HEK293 (cell line): ENCODE measurements around the gene XKR7.

Source experiments
- ELK4 ChIP-seq: IDR thresholded peaks from 2 replicates; pipeline ENCODE4 v1.6.1; 2011; ENCODE audit warnings: mild to moderate bottlenecking, low read depth, low read length, borderline replicate concordance
- GLI2 ChIP-seq: fragments of 450-650 bp; formaldehyde crosslinking; IDR thresholded peaks from 2 replicates; pipeline ENCODE4; 2017; ENCODE audit warnings: missing biosample characterization, missing genetic modification characterization, low read depth, borderline replicate concordance
- GLIS1 ChIP-seq: fragments of 450-650 bp; formaldehyde crosslinking; IDR thresholded peaks from 2 replicates; pipeline ENCODE4 v1.5.1; 2016; ENCODE audit warnings: missing biosample characterization, missing genetic modification characterization
- KLF8 ChIP-seq: fragments of 450-650 bp; formaldehyde crosslinking; IDR thresholded peaks from 2 replicates; pipeline ENCODE4 v1.5.1; 2016; ENCODE audit warnings: missing biosample characterization, missing genetic modification characterization
- PRDM1 ChIP-seq: fragments of 450-650 bp; formaldehyde crosslinking; IDR thresholded peaks from 2 replicates; pipeline ENCODE4; 2016; ENCODE audit warnings: missing biosample characterization, missing genetic modification characterization
- REST ChIP-seq: fragments of 450-650 bp; formaldehyde crosslinking; IDR thresholded peaks from 2 replicates; pipeline ENCODE4 v1.5.1; 2016; ENCODE audit warnings: missing biosample characterization, missing genetic modification characterization
- SCRT1 ChIP-seq: fragments of 450-650 bp; formaldehyde crosslinking; IDR thresholded peaks from 2 replicates; pipeline ENCODE4 v1.5.1; 2016; ENCODE audit warnings: missing biosample characterization, missing genetic modification characterization, borderline replicate concordance
- SP3 ChIP-seq: fragments of 450-650 bp; formaldehyde crosslinking; IDR thresholded peaks from 2 replicates; pipeline ENCODE4 v1.5.1; 2016; ENCODE audit warnings: missing biosample characterization, missing genetic modification characterization
- SP7 ChIP-seq: fragments of 450-650 bp; formaldehyde crosslinking; IDR thresholded peaks from 2 replicates; pipeline ENCODE4 v1.5.1; 2016; ENCODE audit warnings: missing biosample characterization, missing genetic modification characterization
- TCF7L2 ChIP-seq: IDR thresholded peaks from 2 replicates; pipeline ENCODE4 v1.6.1; 2011; ENCODE audit warnings: low read depth, mild to moderate bottlenecking, inconsistent platforms, low read length, moderate library complexity, borderline replicate concordance
- WT1 ChIP-seq: fragments of 450-650 bp; formaldehyde crosslinking; IDR thresholded peaks from 2 replicates; pipeline ENCODE4 v1.5.1; 2016; ENCODE audit warnings: missing biosample characterization, missing genetic modification characterization
- YY1 ChIP-seq: fragments of 450-650 bp; formaldehyde crosslinking; IDR thresholded peaks from 2 replicates; pipeline ENCODE4 v1.5.1; 2018; ENCODE audit warnings: missing biosample characterization, missing genetic modification characterization
- ZBTB8A ChIP-seq: fragments of 450-650 bp; formaldehyde crosslinking; IDR thresholded peaks from 2 replicates; pipeline ENCODE4 v1.5.1; 2016; ENCODE audit warnings: missing biosample characterization, missing genetic modification characterization
- ZNF174 ChIP-seq: fragments of 450-650 bp; formaldehyde crosslinking; IDR thresholded peaks from 2 replicates; pipeline ENCODE4 v1.5.0; 2017; ENCODE audit warnings: missing biosample characterization, mild to moderate bottlenecking, missing genetic modification characterization
- ZNF292 ChIP-seq: fragments of 450-650 bp; formaldehyde crosslinking; IDR thresholded peaks from 2 replicates; pipeline ENCODE4 v1.5.1; 2016; ENCODE audit warnings: low read depth, missing biosample characterization, missing genetic modification characterization, borderline replicate concordance
- ZNF394 ChIP-seq: fragments of 450-650 bp; formaldehyde crosslinking; IDR thresholded peaks from 2 replicates; pipeline ENCODE4 v1.5.1; 2016; ENCODE audit warnings: missing biosample characterization, missing genetic modification characterization, mild to moderate bottlenecking, moderate library complexity, borderline replicate concordance
- ZNF416 ChIP-seq: fragments of 450-650 bp; formaldehyde crosslinking; IDR thresholded peaks from 2 replicates; pipeline ENCODE4 v1.5.1; 2016; ENCODE audit warnings: missing biosample characterization, missing genetic modification characterization
- ZNF610 ChIP-seq: fragments of 450-650 bp; formaldehyde crosslinking; IDR thresholded peaks from 2 replicates; pipeline ENCODE4 v1.5.1; 2016; ENCODE audit warnings: missing biosample characterization, missing genetic modification characterization, borderline replicate concordance
- ZNF624 ChIP-seq: fragments of 450-650 bp; formaldehyde crosslinking; IDR thresholded peaks from 2 replicates; pipeline ENCODE4 v1.5.1; 2017; ENCODE audit warnings: missing biosample characterization, missing genetic modification characterization
- ZNF664 ChIP-seq: fragments of 450-650 bp; formaldehyde crosslinking; IDR thresholded peaks from 2 replicates; pipeline ENCODE4 v1.5.1; 2016; ENCODE audit warnings: missing biosample characterization, missing genetic modification characterization
- ZNF76 ChIP-seq: fragments of 450-650 bp; formaldehyde crosslinking; IDR thresholded peaks from 2 replicates; pipeline ENCODE4; 2016; ENCODE audit warnings: low read depth, missing biosample characterization, missing genetic modification characterization, borderline replicate concordance
- ZXDB ChIP-seq: fragments of 450-650 bp; formaldehyde crosslinking; IDR thresholded peaks from 2 replicates; pipeline ENCODE4 v1.5.1; 2016; ENCODE audit warnings: missing biosample characterization, missing genetic modification characterization
- TF ChIP-seq, protein P1 (sequence below): fragments of 450-650 bp; formaldehyde crosslinking; IDR thresholded peaks from 2 replicates; pipeline ENCODE4 v1.5.1; 2016; ENCODE audit warnings: missing biosample characterization, missing genetic modification characterization
- TF ChIP-seq, protein P2 (sequence below): fragments of 450-650 bp; formaldehyde crosslinking; IDR thresholded peaks from 2 replicates; pipeline ENCODE4 v1.5.1; 2016; ENCODE audit warnings: missing biosample characterization, missing genetic modification characterization
- TF ChIP-seq, protein P3 (sequence below): fragments of 450-650 bp; formaldehyde crosslinking; conservative IDR thresholded peaks from 2 replicates; pipeline ENCODE4 v1.5.1; 2016; ENCODE audit warnings: low read depth, missing biosample characterization, missing genetic modification characterization

The XKR7 gene

GRCh38 chr20:31951530-31952453, 16.2 kb upstream of the XKR7 start, which contains the start of gene PDRG1 (continued):
- TF ChIP-seq SP7 (tag by site-specific recombination), result peak; percentile 48; the same call in 1 of the 2 replicates
- TF ChIP-seq KLF8 (tag by site-specific recombination), result 0 out of 2 replicates have a peak, but pooled peaks have one; percentile 18
- 0 out of 2 replicates have a peak, but pooled peaks have one; percentile 18 for TF ChIP-seq WT1 (tag by site-specific recombination)
- no peak for TF ChIP-seq ZNF624 (tag by site-specific recombination)
- no peak for TF ChIP-seq ZNF174 (tag by site-specific recombination)
- TF ChIP-seq ZNF664, result peak; percentile 100
- TF ChIP-seq GLIS1 (tag by site-specific recombination), result peak; percentile 57; the same call in 1 of the 2 replicates
- TF ChIP-seq REST, result no peak
- TF ChIP-seq, protein P1, sequence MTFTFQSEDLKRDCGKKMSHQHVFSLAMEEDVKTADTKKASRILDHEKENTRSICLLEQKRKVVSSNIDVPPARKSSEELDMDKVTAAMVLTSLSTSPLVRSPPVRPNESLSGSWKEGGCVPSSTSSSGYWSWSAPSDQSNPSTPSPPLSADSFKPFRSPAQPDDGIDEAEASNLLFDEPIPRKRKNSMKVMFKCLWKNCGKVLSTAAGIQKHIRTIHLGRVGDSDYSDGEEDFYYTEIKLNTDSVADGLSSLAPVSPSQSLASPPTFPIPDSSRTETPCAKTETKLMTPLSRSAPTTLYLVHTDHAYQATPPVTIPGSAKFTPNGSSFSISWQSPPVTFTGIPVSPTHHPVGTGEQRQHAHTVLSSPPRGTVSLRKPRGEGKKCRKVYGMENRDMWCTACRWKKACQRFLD (tag by site-specific recombination), result no peak
- no peak for TF ChIP-seq ZNF416 (tag by site-specific recombination)
- TF ChIP-seq ZNF76 (tag by site-specific recombination), result peak; percentile 53
- no peak for TF ChIP-seq GLI2 (tag by site-specific recombination)
- TF ChIP-seq PRDM1 (tag by site-specific recombination), result no peak
- TF ChIP-seq, protein P2, sequence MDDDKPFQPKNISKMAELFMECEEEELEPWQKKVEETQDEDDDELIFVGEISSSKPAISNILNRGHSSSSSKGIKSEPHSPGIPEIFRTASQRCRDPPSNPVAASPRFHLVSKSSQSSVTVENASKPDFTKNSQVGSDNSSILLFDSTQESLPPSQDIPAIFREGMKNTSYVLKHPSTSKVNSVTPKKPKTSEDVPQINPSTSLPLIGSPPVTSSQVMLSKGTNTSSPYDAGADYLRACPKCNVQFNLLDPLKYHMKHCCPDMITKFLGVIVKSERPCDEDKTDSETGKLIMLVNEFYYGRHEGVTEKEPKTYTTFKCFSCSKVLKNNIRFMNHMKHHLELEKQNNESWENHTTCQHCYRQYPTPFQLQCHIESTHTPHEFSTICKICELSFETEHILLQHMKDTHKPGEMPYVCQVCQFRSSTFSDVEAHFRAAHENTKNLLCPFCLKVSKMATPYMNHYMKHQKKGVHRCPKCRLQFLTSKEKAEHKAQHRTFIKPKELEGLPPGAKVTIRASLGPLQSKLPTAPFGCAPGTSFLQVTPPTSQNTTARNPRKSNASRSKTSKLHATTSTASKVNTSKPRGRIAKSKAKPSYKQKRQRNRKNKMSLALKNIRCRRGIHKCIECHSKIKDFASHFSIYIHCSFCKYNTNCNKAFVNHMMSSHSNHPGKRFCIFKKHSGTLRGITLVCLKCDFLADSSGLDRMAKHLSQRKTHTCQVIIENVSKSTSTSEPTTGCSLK (tag by site-specific recombination), result no peak
- TF ChIP-seq ZXDB (tag by site-specific recombination), result 0 out of 2 replicates have a peak, but pooled peaks have one; percentile 40
- 0 out of 2 replicates have a peak, but pooled peaks have one; percentile 11 for TF ChIP-seq SCRT1 (tag by site-specific recombination)
- peak; percentile 86 for TF ChIP-seq SP3
- peak; percentile 62; the same call in 1 of the 2 replicates for TF ChIP-seq ELK4
- TF ChIP-seq YY1 (tag by site-specific recombination), result no peak
- no peak for TF ChIP-seq ZNF292 (tag by site-specific recombination)
- TF ChIP-seq ZNF610 (tag by site-specific recombination), result peak; percentile 72; the same call in 1 of the 2 replicates
- no peak for TF ChIP-seq TCF7L2
- TF ChIP-seq ZNF394 (tag by site-specific recombination), result peak; percentile 44; the same call in 1 of the 2 replicates
- TF ChIP-seq, protein P3, sequence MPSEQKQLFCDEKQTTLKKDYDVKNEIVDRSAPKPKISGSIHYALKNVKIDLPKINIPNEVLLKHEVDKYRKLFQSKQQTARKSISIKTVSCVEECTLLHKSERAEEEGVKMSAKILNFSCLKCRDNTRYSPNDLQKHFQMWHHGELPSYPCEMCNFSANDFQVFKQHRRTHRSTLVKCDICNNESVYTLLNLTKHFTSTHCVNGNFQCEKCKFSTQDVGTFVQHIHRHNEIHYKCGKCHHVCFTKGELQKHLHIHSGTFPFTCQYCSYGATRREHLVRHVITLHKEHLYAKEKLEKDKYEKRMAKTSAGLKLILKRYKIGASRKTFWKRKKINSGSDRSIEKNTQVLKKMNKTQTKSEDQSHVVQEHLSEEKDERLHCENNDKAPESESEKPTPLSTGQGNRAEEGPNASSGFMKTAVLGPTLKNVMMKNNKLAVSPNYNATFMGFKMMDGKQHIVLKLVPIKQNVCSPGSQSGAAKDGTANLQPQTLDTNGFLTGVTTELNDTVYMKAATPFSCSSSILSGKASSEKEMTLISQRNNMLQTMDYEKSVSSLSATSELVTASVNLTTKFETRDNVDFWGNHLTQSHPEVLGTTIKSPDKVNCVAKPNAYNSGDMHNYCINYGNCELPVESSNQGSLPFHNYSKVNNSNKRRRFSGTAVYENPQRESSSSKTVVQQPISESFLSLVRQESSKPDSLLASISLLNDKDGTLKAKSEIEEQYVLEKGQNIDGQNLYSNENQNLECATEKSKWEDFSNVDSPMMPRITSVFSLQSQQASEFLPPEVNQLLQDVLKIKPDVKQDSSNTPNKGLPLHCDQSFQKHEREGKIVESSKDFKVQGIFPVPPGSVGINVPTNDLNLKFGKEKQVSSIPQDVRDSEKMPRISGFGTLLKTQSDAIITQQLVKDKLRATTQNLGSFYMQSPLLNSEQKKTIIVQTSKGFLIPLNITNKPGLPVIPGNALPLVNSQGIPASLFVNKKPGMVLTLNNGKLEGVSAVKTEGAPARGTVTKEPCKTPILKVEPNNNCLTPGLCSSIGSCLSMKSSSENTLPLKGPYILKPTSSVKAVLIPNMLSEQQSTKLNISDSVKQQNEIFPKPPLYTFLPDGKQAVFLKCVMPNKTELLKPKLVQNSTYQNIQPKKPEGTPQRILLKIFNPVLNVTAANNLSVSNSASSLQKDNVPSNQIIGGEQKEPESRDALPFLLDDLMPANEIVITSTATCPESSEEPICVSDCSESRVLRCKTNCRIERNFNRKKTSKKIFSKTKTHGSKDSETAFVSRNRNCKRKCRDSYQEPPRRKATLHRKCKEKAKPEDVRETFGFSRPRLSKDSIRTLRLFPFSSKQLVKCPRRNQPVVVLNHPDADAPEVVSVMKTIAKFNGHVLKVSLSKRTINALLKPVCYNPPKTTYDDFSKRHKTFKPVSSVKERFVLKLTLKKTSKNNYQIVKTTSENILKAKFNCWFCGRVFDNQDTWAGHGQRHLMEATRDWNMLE, result peak; percentile 19; the same call in 1 of the 2 replicates
- peak; percentile 82 for TF ChIP-seq ZBTB8A (tag by site-specific recombination)
